Measurements from ENCODE around the gene PTPRZ1. TPM values are rescaled to one million over a fixed set of nuclear protein-coding genes. Genes with fewer than 3 reads are reported as not detected.

The PTPRZ1 gene
- total RNA-seq, 1 donor from 2014 or later = not detected

- DNase-seq (ENCODE audit: extremely low read depth, low read depth, low spot score) = no peak
Observed at GRCh38 chr7:122094549-122094948, 221.6 kb downstream of the PTPRZ1 start.

- no peak for DNase-seq (ENCODE audit: extremely low read depth, low read depth, low spot score)
Observed at GRCh38 chr7:122095642-122096041, 222.7 kb downstream of the PTPRZ1 start.

GRCh38 chr7:122100021-122100420 lies 227.1 kb downstream of the PTPRZ1 start:
- DNase-seq (ENCODE audit: extremely low read depth, low read depth, low spot score) = no peak

- DNase-seq (ENCODE audit: extremely low read depth, low read depth, low spot score) = no peak
Observed at GRCh38 chr7:122103064-122103463, 230.1 kb downstream of the PTPRZ1 start.
